Measurements from ENCODE around the gene GRAMD2A.

GRAMD2A gene

GRCh38 chr15:72217216-72217615, 19.6 kb upstream of the GRAMD2A start:
- no peak for DNase-seq (ENCODE audit: low read depth)

- DNase-seq (ENCODE audit: low read depth) = no peak
These were observed 18.5 kb upstream of the GRAMD2A start for GRCh38 chr15:72216079-72216478.

GRCh38 chr15:72207558-72208085, 10.0 kb upstream of the GRAMD2A start:
- no peak for DNase-seq (ENCODE audit: low read depth)

GRCh38 chr15:72206677-72207000, 9.1 kb upstream of the GRAMD2A start:
- no peak for DNase-seq (ENCODE audit: low read depth)

DNA sequence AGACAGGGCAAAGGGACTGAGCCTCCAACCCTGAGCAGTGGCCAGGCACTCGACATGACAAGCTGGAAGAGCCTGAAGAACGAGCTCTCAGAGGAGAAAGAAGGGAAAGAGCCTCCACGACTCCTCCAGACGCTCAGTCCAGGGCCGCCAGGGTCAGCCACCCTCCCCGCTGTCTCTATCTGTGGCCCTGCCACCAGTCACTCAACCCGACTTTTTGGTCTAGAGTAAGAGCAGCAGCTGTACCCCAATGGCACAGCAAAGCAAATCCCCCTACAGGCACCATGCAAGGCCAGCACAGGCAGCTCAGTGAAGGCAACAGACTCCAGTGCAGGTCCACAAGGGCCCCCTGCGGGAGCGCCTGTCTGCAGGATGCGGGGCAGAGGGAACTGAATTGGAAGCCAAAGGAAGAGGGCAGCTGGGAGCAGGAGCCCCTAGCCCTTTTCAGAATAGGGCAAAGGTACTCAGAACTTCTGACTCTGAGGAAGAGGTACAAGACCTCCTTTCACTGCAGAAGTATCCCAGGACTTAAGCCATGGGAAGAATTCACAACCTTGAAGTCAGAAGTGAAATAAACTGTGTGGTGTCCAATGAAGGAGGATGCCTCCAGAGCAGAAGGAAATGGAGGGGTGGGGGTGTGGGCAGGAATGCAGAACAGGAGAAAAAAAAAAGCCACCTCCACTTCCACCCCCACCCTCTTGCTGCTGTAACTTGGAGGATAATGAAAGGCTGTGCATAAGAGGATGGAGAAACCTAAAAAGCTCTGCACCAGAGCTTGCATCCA, 8.5 kb upstream of the GRAMD2A start:
- no peak for DNase-seq (ENCODE audit: low read depth)

- no peak for DNase-seq (ENCODE audit: low read depth)
These were observed 7.7 kb upstream of the GRAMD2A start for GRCh38 chr15:72205273-72205672.

GRCh38 chr15:72203507-72203837, 5.9 kb upstream of the GRAMD2A start:
- DNase-seq (ENCODE audit: low read depth) = no peak

DNA sequence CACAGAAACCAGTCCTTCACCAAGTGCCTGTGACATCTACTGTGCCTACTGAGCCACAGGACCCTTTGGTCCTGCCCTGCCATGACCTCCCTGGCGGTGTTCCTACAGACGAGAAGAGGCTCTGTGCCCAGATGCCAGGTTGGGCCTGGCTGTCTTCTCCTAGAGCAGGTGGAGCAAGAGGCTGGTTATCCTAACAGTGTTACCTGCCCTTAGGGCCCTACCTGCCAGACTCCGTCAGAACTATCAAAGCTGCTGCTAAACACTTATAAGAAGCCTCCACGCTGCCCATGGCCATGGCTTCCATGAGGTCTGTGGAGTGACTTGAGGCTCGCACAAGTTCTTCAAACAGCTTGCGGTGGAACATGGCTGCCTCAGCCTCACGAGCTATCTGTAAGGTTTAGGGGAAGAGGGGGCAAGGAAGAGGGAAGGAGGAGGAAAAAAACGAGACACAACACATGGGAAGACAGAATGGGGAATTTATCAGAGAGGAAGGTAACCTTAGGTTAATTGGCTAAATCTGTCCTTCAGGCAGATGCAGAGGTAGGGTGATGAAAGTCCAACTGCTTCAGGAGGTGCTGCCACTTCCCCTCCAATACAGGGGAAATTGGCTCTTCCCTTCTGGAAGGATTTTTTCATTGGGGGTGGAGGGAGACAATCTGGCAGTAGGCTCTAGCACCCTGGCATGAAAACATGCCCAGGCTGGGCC, 5.4 kb upstream of the GRAMD2A start:
- DNase-seq (ENCODE audit: low read depth) = no peak

GRCh38 chr15:72202302-72202701, 4.7 kb upstream of the GRAMD2A start:
- no peak for DNase-seq (ENCODE audit: low read depth)

DNA sequence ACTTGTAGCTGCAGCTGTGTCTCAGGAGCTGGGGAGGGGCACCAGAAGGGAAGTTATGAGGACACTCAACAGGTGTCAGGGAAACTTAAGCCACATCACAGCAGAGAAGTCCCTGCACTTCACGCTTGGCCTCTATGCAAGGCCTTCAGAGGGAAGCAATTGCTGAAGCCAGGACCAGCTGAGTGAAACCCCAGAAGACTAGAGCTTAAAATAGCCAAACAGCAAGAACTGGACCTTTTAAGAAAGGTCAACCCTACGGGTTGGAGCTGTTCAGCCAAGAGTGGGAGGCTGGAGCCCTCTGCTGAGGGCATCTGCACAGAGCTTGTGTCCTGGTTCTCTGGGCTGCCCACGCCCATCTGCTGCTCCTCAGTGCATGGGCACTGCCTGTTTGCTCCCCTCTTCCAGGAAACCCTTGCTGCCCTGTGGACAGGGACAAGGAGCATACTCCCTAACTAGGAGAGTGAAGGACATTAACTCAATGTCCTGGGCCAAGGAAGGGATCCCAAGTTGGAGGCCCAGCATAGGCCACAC, 3.9 kb upstream of the GRAMD2A start:
- no peak for DNase-seq (ENCODE audit: low read depth)

- DNase-seq (ENCODE audit: low read depth) = no peak
These were observed 3.0 kb upstream of the GRAMD2A start for GRCh38 chr15:72200395-72201237.

DNA sequence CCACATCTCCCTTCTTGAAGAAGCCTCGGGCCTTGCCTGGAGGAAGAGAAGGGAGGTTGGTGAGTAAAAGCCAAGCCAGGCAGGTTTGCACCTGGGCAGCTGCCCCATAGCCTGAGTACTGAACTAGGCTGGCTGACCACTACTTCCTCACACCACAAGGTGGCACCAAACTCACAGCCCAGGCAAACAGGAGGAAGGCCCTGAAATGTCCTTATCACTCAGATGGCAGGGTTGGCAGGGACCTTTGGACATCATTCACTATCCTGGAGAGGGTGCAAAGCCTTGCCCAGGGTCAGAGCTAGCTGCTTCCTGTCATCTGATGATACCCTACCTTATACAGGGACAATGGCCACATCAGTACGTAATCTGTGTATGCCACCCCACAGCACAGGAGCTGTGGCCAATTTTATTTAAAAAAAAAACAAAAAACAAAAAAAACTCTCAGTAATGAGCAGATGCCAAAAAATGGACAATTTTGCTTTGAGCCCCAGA, 2.2 kb upstream of the GRAMD2A start:
- DNase-seq (ENCODE audit: low read depth) = peak; percentile 50

DNA sequence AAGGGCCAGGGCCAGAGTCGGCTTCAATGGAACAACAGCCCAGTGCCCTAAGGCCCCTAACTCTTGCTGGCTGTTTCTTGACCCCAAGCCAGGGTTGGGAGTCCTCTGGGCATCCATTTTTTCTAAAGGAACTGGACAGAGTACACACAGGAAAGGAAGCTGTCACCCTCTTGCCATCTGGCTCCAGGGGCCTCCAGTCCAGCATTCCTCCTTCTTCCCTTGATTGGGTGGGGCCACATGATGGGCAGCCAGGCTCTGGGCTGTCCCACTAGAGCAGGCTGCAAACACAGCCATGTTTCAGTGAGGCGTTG, 1.6 kb upstream of the GRAMD2A start:
- no peak for DNase-seq (ENCODE audit: low read depth)

DNA sequence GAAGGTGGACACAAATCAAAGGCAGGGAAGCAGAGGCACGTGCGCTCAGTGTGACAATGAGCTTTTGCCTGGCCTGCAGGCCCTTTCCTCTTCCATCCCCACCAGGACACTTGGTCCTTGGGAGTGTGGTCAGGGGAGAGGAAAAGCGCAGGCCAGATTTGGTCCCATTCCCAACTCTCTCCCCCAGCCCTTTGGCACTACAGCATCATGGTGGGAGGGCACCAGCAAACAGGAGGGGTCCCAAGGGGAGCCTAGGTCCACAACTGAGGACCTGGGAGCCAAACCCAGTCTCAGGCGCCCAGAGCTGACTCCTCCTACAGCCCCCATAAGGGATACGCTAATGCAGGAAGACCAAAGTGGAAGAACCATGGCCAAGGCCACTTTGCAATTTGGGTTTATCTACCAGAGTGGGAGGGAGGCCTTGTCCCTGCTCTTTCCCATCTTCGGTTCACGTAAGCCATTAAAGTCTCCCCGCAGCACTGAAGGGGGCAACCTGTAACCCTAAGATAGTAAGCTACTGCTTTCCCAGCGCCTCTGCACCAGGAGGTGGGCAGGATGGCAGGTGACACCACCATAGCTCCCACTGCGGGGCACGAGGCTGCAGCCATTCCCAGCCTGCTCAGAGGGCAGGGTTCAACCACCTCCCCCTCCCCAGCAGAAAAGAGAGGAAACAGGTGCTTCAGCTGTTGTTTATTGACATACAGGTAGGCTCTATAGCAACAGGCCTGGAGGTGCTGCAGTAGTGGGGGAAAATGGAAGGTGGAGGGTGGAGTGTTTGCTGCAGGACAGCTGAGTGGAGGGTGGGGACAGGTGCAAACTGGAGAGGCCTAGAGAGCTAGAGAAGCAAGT, 993 bp upstream of the GRAMD2A start:
- no peak for DNase-seq (ENCODE audit: low read depth)

GRCh38 chr15:72197041-72197459, 537 bp downstream of the GRAMD2A start:
- no peak for DNase-seq (ENCODE audit: low read depth)

- DNase-seq (ENCODE audit: low read depth) = no peak
These were observed 1.1 kb downstream of the GRAMD2A start for GRCh38 chr15:72196409-72197040.

DNA sequence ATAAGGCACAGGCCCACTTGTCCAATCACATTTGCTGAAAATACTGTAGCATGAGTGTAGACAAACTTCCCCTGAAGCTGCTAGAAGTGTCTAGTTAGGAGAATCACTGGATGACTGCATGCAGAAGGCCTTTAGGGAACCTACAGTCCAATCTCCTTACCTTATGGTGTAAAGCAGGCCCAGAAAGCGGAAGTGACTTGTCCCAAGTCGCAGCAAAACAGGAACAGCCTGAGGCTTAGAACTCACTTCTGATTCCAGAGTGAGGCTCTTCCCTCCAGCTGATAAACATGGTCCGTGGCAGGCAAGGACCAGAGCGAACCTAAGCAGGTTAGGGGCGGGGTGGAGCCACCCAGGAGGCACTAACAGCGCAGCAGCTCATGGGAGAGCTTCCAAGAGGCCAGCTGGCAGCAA, 2.5 kb downstream of the GRAMD2A start:
- no peak for DNase-seq (ENCODE audit: low read depth)

GRCh38 chr15:72193836-72194396, 3.7 kb downstream of the GRAMD2A start:
- no peak for DNase-seq (ENCODE audit: low read depth)

- no peak for DNase-seq (ENCODE audit: low read depth)
These were observed 5.2 kb downstream of the GRAMD2A start for GRCh38 chr15:72192416-72192815.

GRCh38 chr15:72189250-72189902, 8.2 kb downstream of the GRAMD2A start:
- no peak for DNase-seq (ENCODE audit: low read depth)
